B cell (primary cell): Measurements from ENCODE around the gene BRME1. TPM values are rescaled to one million over a fixed set of nuclear protein-coding genes. Genes with fewer than 3 reads are reported as not detected.

Experiments
- ATAC-seq: fragments of 200-7000 bp; cut with Tn5 transposase; one replicate; pipeline ENCODE4 v1.10.0; 2021; ENCODE audit warnings: low read depth, mild to moderate bottlenecking, moderate number of reproducible peaks, moderate library complexity
- CTCF ChIA-PET: fragments of 350-600 bp; sonication (Branson Sonifier 250); formaldehyde crosslinking; loops from one replicate; lab custom pipeline; 2021; ENCODE audit warnings: antibody characterized with exemption, inconsistent platforms; lab: Charles Lee
- POLR2A ChIA-PET: fragments of 350-600 bp; sonication (Branson Sonifier 250); formaldehyde crosslinking; loops from one replicate; lab custom pipeline; 2021; ENCODE audit warnings: antibody characterized with exemption; lab: Charles Lee
- DNase-seq: peaks from one replicate; pipeline ENCODE4 v3.0.0; 2013
- H2AFZ ChIP-seq: 2 replicates; pipeline ENCODE4 v1.6.1; 2012; ENCODE audit warnings: mild to moderate bottlenecking, low read depth, low read length; ENCODE audit not compliant: insufficient read depth, poor library complexity, severe bottlenecking
- H3K27ac ChIP-seq, 2 donors: 1 replicate in 1 of 2; 2 replicates in 1 of 2; pipeline ENCODE4 v1.5.1; 2012 to 2013; ENCODE audit warnings: low read length in 2 of 2, mild to moderate bottlenecking in 2 of 2, moderate library complexity in 1 of 2
- H3K27me3 ChIP-seq, 4 experiments: fragments of 200-600 bp in 1 of 4; sonication (generic) in 1 of 4; replicated peaks in 1 of 4; 1 replicate in 2 of 4; 2 replicates in 2 of 4; pipeline versions ENCODE4 v1.6.1 to v1.7.0; 2013 to 2016; ENCODE audit warnings: low read length in 3 of 4, mild to moderate bottlenecking in 2 of 4, mixed read lengths in 1 of 4, moderate library complexity in 1 of 4; ENCODE audit not compliant: insufficient read depth in 4 of 4, control insufficient read depth in 3 of 4; ENCODE audit errors: control extremely low read depth in 1 of 4
- H3K36me3 ChIP-seq, 2 experiments: replicated peaks in 1 of 2; 1 replicate in 1 of 2; 2 replicates in 1 of 2; pipeline versions ENCODE4 v1.6.1 to v1.7.1; 2013; ENCODE audit warnings: low read length in 1 of 2; ENCODE audit not compliant: insufficient read depth in 2 of 2, control insufficient read depth in 1 of 2; ENCODE audit errors: control extremely low read depth in 1 of 2, extremely low read depth in 1 of 2
- H3K4me1 ChIP-seq, 2 donors: fragments of 200-600 bp in 1 of 2; sonication (generic) in 1 of 2; 1 replicate in 1 of 2; 2 replicates in 1 of 2; pipeline versions ENCODE4 v1.5.1 to v1.6.1; 2013 to 2017; ENCODE audit warnings: low read length in 2 of 2; ENCODE audit not compliant: control insufficient read depth in 2 of 2, insufficient read depth in 2 of 2
- H3K4me2 ChIP-seq: replicated peaks from 2 replicates; pipeline ENCODE3; 2012; ENCODE audit warnings: mild to moderate bottlenecking, low read depth, low read length; ENCODE audit not compliant: poor library complexity, severe bottlenecking
- H3K4me3 ChIP-seq, 5 experiments: fragments of 200-600 bp in 1 of 5; sonication (generic) in 1 of 5; 1 replicate in 3 of 5; 2 replicates in 2 of 5; pipeline versions ENCODE4 v1.5.1 to v1.7.0; 2011 to 2016; ENCODE audit warnings: low read length in 4 of 5, mild to moderate bottlenecking in 4 of 5, low read depth in 2 of 5, control low read depth in 1 of 5, moderate library complexity in 1 of 5; ENCODE audit not compliant: insufficient read depth in 1 of 5; ENCODE audit errors: control extremely low read depth in 1 of 5, extremely low read depth in 1 of 5
- H3K79me2 ChIP-seq: fragments of 200-600 bp; sonication (generic); one replicate; pipeline ENCODE4 v1.6.0; 2016; ENCODE audit warnings: low read length; ENCODE audit not compliant: control insufficient read depth, insufficient read depth
- H3K9ac ChIP-seq: fragments of 200-600 bp; sonication (generic); 2 replicates; pipeline ENCODE4 v1.6.1; 2017; ENCODE audit warnings: mild to moderate bottlenecking, low read length, moderate library complexity
- H3K9me3 ChIP-seq, 3 donors: one replicate each; pipeline versions ENCODE4 v1.6.1 to v1.7.1; 2013; ENCODE audit warnings: low read length in 2 of 3; ENCODE audit not compliant: control insufficient read depth in 2 of 3, insufficient read depth in 1 of 3; ENCODE audit errors: control extremely low read depth in 1 of 3
- H4K20me1 ChIP-seq: 2 replicates; pipeline ENCODE4 v1.6.0; 2012; ENCODE audit warnings: mild to moderate bottlenecking, low read length; ENCODE audit not compliant: insufficient read depth, control insufficient read depth, poor library complexity, severe bottlenecking
- H3K27ac Mint-ChIP-seq: one replicate; pipeline ENCODE4 v1.8.0; 2021; ENCODE audit warnings: mixed read lengths
- H3K27me3 Mint-ChIP-seq: one replicate; pipeline ENCODE4 v1.8.0; 2021; ENCODE audit warnings: mixed read lengths
- H3K4me1 Mint-ChIP-seq: one replicate; pipeline ENCODE4 v1.8.0; 2021; ENCODE audit warnings: mixed read lengths
- H3K4me3 Mint-ChIP-seq: one replicate; pipeline ENCODE4 v1.8.0; 2021; ENCODE audit warnings: mixed read lengths
- H3K9me3 Mint-ChIP-seq: one replicate; pipeline ENCODE4 v1.8.0; 2022; ENCODE audit warnings: mixed read lengths; ENCODE audit not compliant: insufficient read depth
- CTCF ChIP-seq: fragments of 200-600 bp; IDR thresholded peaks from one replicate; pipeline ENCODE4 v1.8.0; 2022; ENCODE audit warnings: antibody characterized with exemption, mild to moderate bottlenecking
- EZH2 ChIP-seq: IDR thresholded peaks from 2 replicates; pipeline ENCODE4 v1.6.1; 2012; ENCODE audit warnings: borderline replicate concordance, low read depth, mild to moderate bottlenecking, moderate library complexity, low read length; ENCODE audit not compliant: insufficient read depth, poor library complexity, severe bottlenecking
- WGBS: methylation state at CpG from one replicate; pipeline ENCODE4 v1.1.5; 2013; ENCODE audit warnings: missing lambda C conversion rate; ENCODE audit not compliant: insufficient coverage; 5-methylcytosine and 5-hydroxymethylcytosine counted together
- intact Hi-C: fragments of 100-400 bp; cut with micrococcal nuclease; formaldehyde crosslinking; loops from one replicate; pipeline ENCODE4 v1.10.0; 2022
- polyA plus RNA-seq: library from polyadenylated mRNA; depleted of rRNA; stranded (reverse); fragments of >200 nt; gene quantifications from 2 replicates; pipeline ENCODE4 v1.2.3, GENCODE V29; 2012
- total RNA-seq, 2 donors: library from RNA; stranded (reverse); fragments of 120-200 nt in 1 of 2; gene quantifications; 1 replicate in 1 of 2; 2 replicates in 1 of 2; pipeline versions ENCODE4 v1.2.3 to v1.2.4, GENCODE V29; 2013 to 2022

Gene BRME1
- total and polyA plus RNA-seq, 2 donors (not counting 1 experiment from before 2014, with no cell fraction given) = 1.8 to 2.4 TPM

- intact Hi-C loops = no loop called here
- Histone ChIP-seq H3K9me3 (no peaks in the 10 kb centered on the region), H3K9ac (no peak overlapping the region), H3K27me3 (no peaks in the 10 kb centered on the region), H4K20me1 (no peaks in the 10 kb centered on the region), H3K36me3 (peaks cover 2 to 20% of the 10 kb centered on the region in 2 experiments), H3K4me3 (no peak overlapping the region), H3K4me2 (no peak overlapping the region), H3K27ac (no peak overlapping the region), H3K4me1 (no peaks in the 10 kb centered on the region), H3K79me2 (no peaks in the 10 kb centered on the region), H2AFZ (no peak overlapping the region)
- Mint-ChIP-seq H3K9me3 (no peaks in the 10 kb centered on the region), H3K27ac (no peak overlapping the region), H3K4me3 (no peak overlapping the region), H3K4me1 (no peaks in the 10 kb centered on the region), H3K27me3 (no peaks in the 10 kb centered on the region)
- POLR2A ChIA-PET = no interaction called here
- no peak for ATAC-seq
- no peak for DNase-seq
- WGBS = 94% methylated on average over 4 of the region's 8 CpGs
- CTCF ChIA-PET = no interaction called here
- no peak for TF ChIP-seq EZH2
- no peak for TF ChIP-seq CTCF
Measured at GRCh38 chr19:13926715-13927114, 20.8 kb upstream of the BRME1 start.

DNA sequence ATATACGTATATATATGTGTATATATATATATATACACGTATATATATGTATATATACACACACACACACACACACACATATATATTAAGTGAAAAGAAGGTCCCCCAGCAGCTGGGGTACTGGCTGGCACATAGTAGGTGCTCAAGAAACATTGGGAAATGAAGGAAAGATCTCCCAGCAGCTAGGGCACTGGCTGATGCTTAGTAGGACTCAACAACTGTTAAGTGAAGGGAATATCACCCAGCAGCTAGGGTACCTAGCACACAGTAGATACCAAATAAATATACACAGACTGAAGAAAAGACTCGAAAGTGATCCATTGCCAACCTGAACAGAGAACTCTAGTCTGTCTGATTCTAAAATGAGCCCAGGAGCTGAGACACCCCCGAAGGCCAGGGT lies 20.1 kb upstream of the BRME1 start:
- intact Hi-C loops = no loop called here
- Histone ChIP-seq H3K79me2 (no peaks in the 10 kb centered on the region), H2AFZ (no peak overlapping the region), H3K9me3 (peaks cover 0 to 7% (median under 1%) of the 10 kb centered on the region in 3 donors), H3K4me1 (no peaks in the 10 kb centered on the region), H3K4me3 (no peak overlapping the region), H3K27me3 (no peaks in the 10 kb centered on the region), H3K27ac (no peak overlapping the region), H3K9ac (no peak overlapping the region), H4K20me1 (no peaks in the 10 kb centered on the region), H3K4me2 (no peak overlapping the region), H3K36me3 (peaks cover 2 to 25% of the 10 kb centered on the region in 2 experiments)
- POLR2A ChIA-PET = no interaction called here
- WGBS = 94% methylated on average over 2 of the region's 4 CpGs
- Mint-ChIP-seq H3K4me1 (no peaks in the 10 kb centered on the region), H3K27ac (no peak overlapping the region), H3K9me3 (no peaks in the 10 kb centered on the region), H3K4me3 (no peak overlapping the region), H3K27me3 (no peaks in the 10 kb centered on the region)
- no peak for TF ChIP-seq EZH2
- TF ChIP-seq CTCF = no peak
- CTCF ChIA-PET = no interaction called here
- DNase-seq = no peak
- no peak for ATAC-seq
